ENCODE measurements around the gene SLC29A4. TPM values are rescaled to one million over a fixed set of nuclear protein-coding genes. Genes with fewer than 3 reads are reported as not detected.

The SLC29A4 gene
- total and polyA plus RNA-seq, 2 of the 8 experiments (the other 6 are each of a cell fraction or from before 2014, with no cell fraction given) = 6.9 to 15.1 TPM

- H4K5ac ChIP-seq (ENCODE audit: insufficient read length, low read depth, low read length) = no peak overlapping the region
- H3K79me1 ChIP-seq (ENCODE audit: low read depth, low read length) = no peaks in the 10 kb centered on the region
- no peaks in the 10 kb centered on the region for H3K23me2 ChIP-seq (ENCODE audit: low read depth, low read length)
- no peak overlapping the region for H4K91ac ChIP-seq (replicated peaks; ENCODE audit: insufficient read length, low read length)
- FAIRE-seq (no peak), DNase-seq (ENCODE audit: low read depth in 1 of 2, low spot score in 2 of 2) (no peak)
- no peak overlapping the region for H3K27ac ChIP-seq (ENCODE audit: low read depth, low read length)
- no peaks in the 10 kb centered on the region for H3K4me1 ChIP-seq (replicated peaks in 1 of 4; ENCODE audit: control insufficient read depth in 3 of 4, insufficient read depth in 4 of 4, low read length in 3 of 4)
- H3K18ac ChIP-seq (ENCODE audit: extremely low read depth, low read length) = no peak overlapping the region
- no peak overlapping the region for H3K14ac ChIP-seq (ENCODE audit: insufficient read length)
- H2BK120ac ChIP-seq (replicated peaks; ENCODE audit: low read depth, low read length) = no peak overlapping the region
- ChIA-PET CTCF (ENCODE audit: partially characterized antibody) (interaction anchor here (0.6 kb wide), 1 partner anchor 63 kb away, joined by 3 read pairs; no protein-coding TSS in a partner anchor), POLR2A (ENCODE audit: partially characterized antibody) (no interaction called here)
- H3K36me3 ChIP-seq (ENCODE audit: control insufficient read depth in 2 of 4, insufficient read depth in 4 of 4, low read length in 3 of 4) = no peaks in the 10 kb centered on the region
- H3K79me2 ChIP-seq (ENCODE audit: control insufficient read depth in 1 of 2, insufficient read depth in 2 of 2, low read length in 2 of 2) = no peaks in the 10 kb centered on the region
- no peak overlapping the region for H2BK15ac ChIP-seq (ENCODE audit: low read length)
- WGBS, 2 experiments (ENCODE audit: extremely low coverage in 1 of 2, insufficient coverage in 1 of 2, insufficient read length in 1 of 2, insufficient replicate concordance in 2 of 2, low coverage in 1 of 2, low lambda C conversion rate in 2 of 2, missing lambda C conversion rate in 1 of 2) = 99% methylated on average over 7 of the region's 13 CpGs; no CpG with 5 or more reads in 1 of the 2 experiments
- H3K56ac ChIP-seq (replicated peaks; ENCODE audit: insufficient read length, low read depth, low read length) = no peak overlapping the region
- H3K4me2 ChIP-seq (ENCODE audit: insufficient read depth in 1 of 2, low read depth in 2 of 2, low read length in 2 of 2) = no peak overlapping the region
- no peak overlapping the region for H4K8ac ChIP-seq (ENCODE audit: extremely low read depth, insufficient read depth, low read length)
- no peak overlapping the region for H3K4ac ChIP-seq (replicated peaks; ENCODE audit: insufficient read length, low read depth, low read length)
- peaks cover 5 to 7% of the 10 kb centered on the region in 2 experiments; a peak in 1 of 4 replicates for H3K9me3 ChIP-seq (ENCODE audit: insufficient read depth in 2 of 2, low read depth in 1 of 2, low read length in 1 of 2)
- H3K27me3 ChIP-seq (replicated peaks in 1 of 4; ENCODE audit: control insufficient read depth in 3 of 4, extremely low read depth in 1 of 4, insufficient read depth in 3 of 4, low read length in 3 of 4) = no peaks in the 10 kb centered on the region
- H3K4me3 ChIP-seq (ENCODE audit: extremely low read depth in 1 of 4, insufficient read depth in 2 of 4, low read depth in 3 of 4, low read length in 4 of 4) = no peak overlapping the region
- no peak overlapping the region for H2AFZ ChIP-seq (ENCODE audit: low read length)
- no peak overlapping the region for H2BK12ac ChIP-seq (ENCODE audit: low read depth, low read length)
- no peak overlapping the region for H2AK5ac ChIP-seq (ENCODE audit: low read depth, low read length)
- H2BK5ac ChIP-seq (ENCODE audit: low read depth, low read length) = no peak overlapping the region
- no peak overlapping the region for H2BK20ac ChIP-seq (ENCODE audit: low read length)
- no peak overlapping the region for H3K9ac ChIP-seq (replicated peaks in 1 of 4; ENCODE audit: extremely low read depth in 1 of 4, low read depth in 3 of 4, low read length in 3 of 4)
- H3K23ac ChIP-seq (ENCODE audit: insufficient read length) = no peak overlapping the region
- H4K20me1 ChIP-seq (replicated peaks in 1 of 2; ENCODE audit: control insufficient read depth in 1 of 2, insufficient read depth in 2 of 2, low read length in 2 of 2) = no peaks in the 10 kb centered on the region
- TF ChIP-seq EZH2 (IDR thresholded peaks at IDR 0.05; ENCODE audit: low read depth, low read length, severe bottlenecking) = no peak
- TF ChIP-seq CTCF (IDR thresholded peaks at IDR 0.05; ENCODE audit: control extremely low read depth in 1 of 3, insufficient read depth in 1 of 3, low read depth in 1 of 3, low read length in 3 of 3) = no peak
- no peak for TF ChIP-seq JUN (IDR thresholded peaks at IDR 0.05; ENCODE audit: low read depth, low read length)
- no peak for TF ChIP-seq HDAC2 (IDR thresholded peaks at IDR 0.05; ENCODE audit: borderline replicate concordance in 1 of 2, low read depth in 2 of 2, low read length in 2 of 2)
- TF ChIP-seq ASH2L (IDR thresholded peaks at IDR 0.05; ENCODE audit: low read length) = no peak
- TF ChIP-seq NANOG (IDR thresholded peaks at IDR 0.05; ENCODE audit: insufficient read depth, low read depth, low read length, poor library complexity, severe bottlenecking) = no peak
- TF ChIP-seq KDM4A (IDR thresholded peaks at IDR 0.05; ENCODE audit: low read depth, low read length, severe bottlenecking) = no peak
- TF ChIP-seq RBBP5 (IDR thresholded peaks at IDR 0.05; ENCODE audit: borderline replicate concordance, low read depth, low read length) = no peak
- TF ChIP-seq TAF1 (IDR thresholded peaks at IDR 0.05; ENCODE audit: low read depth, low read length) = no peak
- TF ChIP-seq RAD21 (IDR thresholded peaks at IDR 0.05 in 1 of 2, conservative IDR thresholded peaks at IDR 0.05 in 1 of 2; ENCODE audit: low read depth in 2 of 2, low read length in 2 of 2) = no peak
These were observed 37.6 kb downstream of the SLC29A4 start for GRCh38 chr7:5320391-5320790.
